Measurements from ENCODE around the gene PPARD.
"Not testable (repeated sequence)": the region's sequence is repeated elsewhere in the genome, so short reads cannot be mapped to it uniquely, and the experiment has no call there.

PPARD gene

DNA sequence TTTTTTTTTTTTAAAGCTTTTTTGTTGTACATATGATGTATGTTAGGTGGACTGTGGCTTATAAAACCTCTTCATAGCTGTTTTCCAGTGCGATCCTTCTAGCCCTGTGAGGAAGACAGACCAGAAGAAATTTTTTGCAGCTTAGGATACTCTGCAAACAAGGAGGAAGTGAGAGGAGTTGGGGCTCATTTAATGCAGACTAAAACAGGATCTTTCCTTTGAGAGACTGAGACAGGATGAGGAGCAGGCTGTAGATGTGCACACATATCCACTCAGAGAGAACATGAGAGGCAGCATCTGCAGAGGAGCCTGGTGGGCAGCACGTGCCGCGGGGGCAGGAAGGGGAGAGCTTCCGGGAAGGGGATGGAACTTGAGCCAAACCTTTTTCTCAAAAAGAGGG lies 45.7 kb downstream of the PPARD start:
- FAIRE-seq (no peak), DNase-seq (ENCODE audit: insufficient read length, low spot score) (no peak)
- TF ChIP-seq, protein P1, sequence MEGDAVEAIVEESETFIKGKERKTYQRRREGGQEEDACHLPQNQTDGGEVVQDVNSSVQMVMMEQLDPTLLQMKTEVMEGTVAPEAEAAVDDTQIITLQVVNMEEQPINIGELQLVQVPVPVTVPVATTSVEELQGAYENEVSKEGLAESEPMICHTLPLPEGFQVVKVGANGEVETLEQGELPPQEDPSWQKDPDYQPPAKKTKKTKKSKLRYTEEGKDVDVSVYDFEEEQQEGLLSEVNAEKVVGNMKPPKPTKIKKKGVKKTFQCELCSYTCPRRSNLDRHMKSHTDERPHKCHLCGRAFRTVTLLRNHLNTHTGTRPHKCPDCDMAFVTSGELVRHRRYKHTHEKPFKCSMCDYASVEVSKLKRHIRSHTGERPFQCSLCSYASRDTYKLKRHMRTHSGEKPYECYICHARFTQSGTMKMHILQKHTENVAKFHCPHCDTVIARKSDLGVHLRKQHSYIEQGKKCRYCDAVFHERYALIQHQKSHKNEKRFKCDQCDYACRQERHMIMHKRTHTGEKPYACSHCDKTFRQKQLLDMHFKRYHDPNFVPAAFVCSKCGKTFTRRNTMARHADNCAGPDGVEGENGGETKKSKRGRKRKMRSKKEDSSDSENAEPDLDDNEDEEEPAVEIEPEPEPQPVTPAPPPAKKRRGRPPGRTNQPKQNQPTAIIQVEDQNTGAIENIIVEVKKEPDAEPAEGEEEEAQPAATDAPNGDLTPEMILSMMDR (IDR thresholded peaks at IDR 0.05; ENCODE audit: insufficient read depth, missing control alignments): no peak

DNA sequence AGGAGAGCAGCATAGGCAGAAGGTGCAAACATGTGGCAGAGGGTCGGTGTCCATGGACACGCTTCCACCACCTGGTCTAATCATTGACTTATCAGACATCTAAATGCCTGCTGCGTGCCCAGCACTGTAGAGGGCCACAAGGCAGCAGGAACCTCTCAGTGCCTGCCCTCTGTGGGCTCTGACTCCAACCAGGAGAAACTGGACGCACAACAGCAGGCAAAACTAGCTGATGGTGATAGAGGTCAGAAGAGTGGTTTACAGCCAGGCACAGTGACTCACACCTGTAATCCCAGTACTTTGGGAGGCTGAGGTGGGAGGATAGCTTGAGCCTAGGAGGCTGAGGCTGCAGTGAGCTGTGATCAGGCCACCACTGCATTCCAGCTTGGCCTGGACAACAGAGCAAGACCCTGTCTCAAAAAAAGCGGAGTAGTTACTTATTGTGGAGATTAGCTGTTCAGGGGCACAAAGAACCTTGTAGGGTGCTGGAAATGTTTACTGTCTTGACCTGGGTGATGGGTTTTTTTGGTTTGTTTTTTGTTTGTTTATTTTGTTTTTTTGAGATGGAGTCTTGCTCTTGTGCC lies 46.5 kb downstream of the PPARD start:
- FAIRE-seq: no peak
- TF ChIP-seq, protein P1 (IDR thresholded peaks at IDR 0.05; ENCODE audit: insufficient read depth, missing control alignments): no peak
- DNase-seq (ENCODE audit: insufficient read length, low spot score): no peak

DNA sequence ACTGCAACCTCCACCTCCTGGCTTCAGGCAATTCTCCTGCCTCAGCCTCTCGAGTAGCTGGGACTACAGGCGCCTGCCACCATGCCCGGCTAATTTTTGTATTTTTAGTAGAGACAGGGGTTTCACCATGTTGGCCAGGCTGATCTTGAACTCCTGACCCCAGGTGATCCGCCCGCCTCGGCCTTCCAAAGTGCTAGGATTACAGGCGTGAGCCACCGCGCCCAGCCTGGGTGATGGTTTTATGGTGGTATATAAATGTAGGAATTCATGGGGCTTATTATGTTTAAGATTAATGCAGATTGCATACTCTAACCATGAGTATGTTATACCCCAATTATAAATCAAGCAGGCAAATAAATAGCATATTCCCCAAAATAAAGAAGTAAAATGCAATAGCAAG lies 47.0 kb downstream of the PPARD start:
- not testable (repeated sequence) for DNase-seq (ENCODE audit: insufficient read length, low spot score); FAIRE-seq

DNA sequence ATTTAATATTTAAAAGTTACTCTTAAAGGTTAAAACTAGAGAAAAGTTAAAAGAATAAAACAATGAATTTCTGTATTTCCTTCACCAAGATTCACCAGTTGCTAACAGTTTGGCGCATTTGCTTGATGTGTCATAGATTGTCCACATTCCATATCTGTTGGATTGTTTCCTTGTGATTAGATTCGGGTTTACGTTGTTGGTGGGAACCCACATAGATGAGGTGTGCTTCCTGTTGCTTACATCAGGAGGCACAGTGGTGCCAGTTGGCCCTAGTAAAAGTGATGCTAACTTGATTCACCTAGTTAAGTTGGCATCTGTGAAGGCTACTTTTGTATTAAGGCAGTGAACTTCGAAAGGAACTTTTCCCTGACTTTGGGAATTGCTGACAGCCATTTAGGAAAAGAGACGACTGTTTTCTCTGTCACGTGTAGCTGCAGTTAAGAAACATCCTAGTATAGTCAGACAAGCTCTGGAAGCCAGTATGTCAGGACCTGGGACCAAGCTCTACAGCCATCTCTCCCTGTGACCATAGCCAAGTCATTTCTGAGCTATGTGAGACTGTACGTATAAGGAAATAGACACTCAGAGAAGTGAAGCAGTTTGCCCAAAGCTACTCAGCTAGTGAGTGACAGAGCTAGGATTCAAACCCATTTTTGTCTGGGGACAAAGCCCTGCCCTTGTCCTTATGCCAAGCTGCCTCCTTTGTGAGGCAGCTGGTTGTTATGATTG lies 49.0 kb downstream of the PPARD start:
- no peak for FAIRE-seq

DNA sequence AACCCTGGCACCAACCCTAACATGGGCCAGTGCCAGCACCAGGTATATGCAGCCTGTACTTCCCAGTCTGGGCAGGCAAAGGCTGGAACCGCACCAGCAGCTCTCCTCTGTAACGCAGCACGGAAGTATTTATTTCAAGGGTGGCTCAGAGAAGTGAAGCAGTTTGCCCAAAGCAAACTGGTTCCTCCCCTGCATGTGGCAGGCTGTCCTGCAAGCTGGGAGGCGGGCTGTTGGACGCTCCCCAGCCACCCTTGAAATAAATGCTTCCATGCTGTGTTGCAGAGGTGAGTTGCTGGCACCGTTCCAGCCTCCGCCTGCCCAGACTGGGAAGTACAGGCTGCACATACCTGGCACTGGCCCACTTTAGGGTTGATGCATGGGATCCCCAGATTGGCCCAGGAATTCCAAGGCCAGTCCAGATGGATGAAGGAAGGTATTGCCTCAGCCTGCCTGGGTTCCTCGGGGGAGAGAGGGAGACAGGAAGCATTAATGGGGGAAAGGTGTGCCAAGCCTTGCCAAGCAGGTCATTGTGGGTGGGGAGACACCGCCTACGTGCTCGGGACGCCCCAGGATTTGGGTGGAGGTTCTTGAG lies 49.8 kb downstream of the PPARD start:
- FAIRE-seq (no peak), DNase-seq (ENCODE audit: insufficient read length, low spot score) (no peak)

More for the DNA sequence above, 49.0 kb downstream of the PPARD start:
- no peak for DNase-seq (ENCODE audit: insufficient read length, low spot score)
- TF ChIP-seq, protein P1 (IDR thresholded peaks at IDR 0.05; ENCODE audit: insufficient read depth, missing control alignments): no peak

DNA sequence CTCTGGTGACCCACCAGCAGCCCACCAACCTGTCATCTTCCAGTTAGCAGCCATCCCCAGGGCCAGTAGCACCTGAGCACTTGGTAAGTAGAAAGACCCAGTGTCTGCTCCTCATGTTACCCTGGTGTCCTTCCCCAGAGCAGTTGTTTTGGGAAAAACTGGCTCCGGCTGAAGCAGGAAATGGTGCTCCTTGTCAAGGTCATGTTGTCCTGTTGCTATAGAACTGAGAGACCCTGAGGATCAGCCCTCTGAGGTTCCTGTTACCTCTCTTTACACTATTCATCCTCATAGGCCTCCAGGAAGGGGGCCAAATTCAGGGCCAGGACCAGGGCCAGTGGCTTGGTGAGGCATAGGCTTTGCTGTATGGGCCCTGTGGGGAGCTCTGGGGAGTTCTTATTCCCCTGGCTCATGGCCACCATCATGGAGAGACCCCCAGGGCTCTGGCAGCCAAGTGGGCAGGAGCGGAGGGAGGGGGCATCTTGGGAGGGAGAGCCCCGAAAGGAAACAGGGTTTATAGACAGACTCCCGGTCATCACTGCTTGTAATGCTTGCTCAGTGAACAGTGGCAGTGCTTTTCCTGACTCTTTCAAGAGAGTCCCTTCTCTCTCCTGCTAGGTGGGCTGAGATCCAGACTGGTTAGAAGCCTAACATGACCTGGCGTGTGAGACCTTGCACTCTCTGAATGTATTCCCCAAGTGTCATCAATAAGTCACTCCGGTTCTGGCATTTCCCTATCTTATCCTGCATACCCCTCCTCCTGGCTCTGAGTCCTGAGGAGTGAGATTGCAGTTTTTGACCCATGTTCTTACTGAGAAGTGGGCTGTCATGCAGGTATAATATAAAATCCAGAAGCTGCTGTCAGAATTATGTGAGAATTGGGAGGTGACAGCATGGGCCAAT lies 50.7 kb downstream of the PPARD start:
- FAIRE-seq: no peak
- DNase-seq (ENCODE audit: insufficient read length, low spot score): no peak

More for the DNA sequence above, 49.8 kb downstream of the PPARD start:
- TF ChIP-seq, protein P1 (IDR thresholded peaks at IDR 0.05; ENCODE audit: insufficient read depth, missing control alignments): no peak

DNA sequence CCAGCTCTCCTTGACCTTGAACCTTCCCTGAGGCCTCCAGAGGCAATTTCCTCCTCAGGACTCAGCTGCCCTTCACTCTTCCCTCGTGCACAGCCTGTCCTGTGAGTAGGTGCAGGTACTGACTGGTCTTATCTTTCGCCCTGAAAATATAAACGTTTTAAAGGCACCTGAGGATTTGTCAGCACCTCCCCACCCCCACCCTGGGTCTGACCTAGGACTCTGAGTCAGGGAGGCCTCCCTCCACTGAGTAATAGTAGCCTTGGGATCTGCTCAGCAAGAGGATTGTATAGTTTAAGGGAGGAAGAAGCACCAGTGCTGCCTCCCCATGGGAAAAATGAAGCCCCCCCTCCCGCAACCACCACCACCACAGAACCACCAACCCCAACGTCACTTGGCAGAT lies 54.6 kb downstream of the PPARD start:
- FAIRE-seq (no peak), DNase-seq (ENCODE audit: insufficient read length, low spot score) (no peak)
- TF ChIP-seq, protein P1 (IDR thresholded peaks at IDR 0.05; ENCODE audit: insufficient read depth, missing control alignments): no peak

More for the DNA sequence above, 50.7 kb downstream of the PPARD start:
- TF ChIP-seq, protein P1 (IDR thresholded peaks at IDR 0.05; ENCODE audit: insufficient read depth, missing control alignments): no peak

Data from D721Med (cell line).